Limb (tissue), 2 donors: Measurements from ENCODE around the gene TAF4.
A peak's percentile ranks its signal among the peaks of the same experiment; 100 is the strongest.
"Not testable (repeated sequence)": the region's sequence is repeated elsewhere in the genome, so short reads cannot be mapped to it uniquely, and the experiment has no call there.

Source experiments
- DNase-seq, 2 donors: peaks; one replicate each; pipeline ENCODE4 v3.0.0-alpha.2; 2016; ENCODE audit errors: extremely low spot score in 2 of 2

The TAF4 gene

GRCh38 chr20:62080249-62080990, 14.7 kb upstream of the TAF4 start:
- no peak for DNase-seq

GRCh38 chr20:62079166-62079565, 13.5 kb upstream of the TAF4 start:
- no peak for DNase-seq

GRCh38 chr20:62073323-62073722, 7.6 kb upstream of the TAF4 start:
- no peak for DNase-seq

- not testable (repeated sequence) for DNase-seq
Measured at GRCh38 chr20:62071669-62072430, 6.2 kb upstream of the TAF4 start.

- DNase-seq, result no peak
Measured at GRCh38 chr20:62069741-62070216, 4.1 kb upstream of the TAF4 start.

GRCh38 chr20:62068997-62069396, 3.3 kb upstream of the TAF4 start:
- DNase-seq, result no peak

- DNase-seq, result no peak
Measured at GRCh38 chr20:62067547-62068260, 2.0 kb upstream of the TAF4 start.

GRCh38 chr20:62066983-62067433, 1.3 kb upstream of the TAF4 start:
- peak; percentile 29 to 58 for DNase-seq

- peak; percentile 39 to 85 for DNase-seq
Measured at GRCh38 chr20:62066339-62066982, 780 bp upstream of the TAF4 start.

- DNase-seq, result no peak
Measured at GRCh38 chr20:62064770-62065673, 659 bp downstream of the TAF4 start.

GRCh38 chr20:62063981-62064769, 1.5 kb downstream of the TAF4 start:
- DNase-seq, result peak in 1 of 2 donors; percentile 46

GRCh38 chr20:62063315-62063980, 2.2 kb downstream of the TAF4 start:
- DNase-seq, result peak in 1 of 2 donors; percentile 63

- no peak for DNase-seq
Measured at GRCh38 chr20:62062661-62063314, 2.9 kb downstream of the TAF4 start.

GRCh38 chr20:62061851-62062423, 3.7 kb downstream of the TAF4 start:
- no peak for DNase-seq

- DNase-seq, result no peak
Measured at GRCh38 chr20:62060631-62061541, 4.8 kb downstream of the TAF4 start.

GRCh38 chr20:62059920-62060630, 5.6 kb downstream of the TAF4 start:
- no peak for DNase-seq
